Fibroblast of skin of right quadriceps (primary cell): Measurements from ENCODE around the gene TMPRSS13.

Experiments used
- DNase-seq: peaks from one replicate; pipeline ENCODE4 v3.0.0-alpha.2; 2013

The TMPRSS13 gene

DNA sequence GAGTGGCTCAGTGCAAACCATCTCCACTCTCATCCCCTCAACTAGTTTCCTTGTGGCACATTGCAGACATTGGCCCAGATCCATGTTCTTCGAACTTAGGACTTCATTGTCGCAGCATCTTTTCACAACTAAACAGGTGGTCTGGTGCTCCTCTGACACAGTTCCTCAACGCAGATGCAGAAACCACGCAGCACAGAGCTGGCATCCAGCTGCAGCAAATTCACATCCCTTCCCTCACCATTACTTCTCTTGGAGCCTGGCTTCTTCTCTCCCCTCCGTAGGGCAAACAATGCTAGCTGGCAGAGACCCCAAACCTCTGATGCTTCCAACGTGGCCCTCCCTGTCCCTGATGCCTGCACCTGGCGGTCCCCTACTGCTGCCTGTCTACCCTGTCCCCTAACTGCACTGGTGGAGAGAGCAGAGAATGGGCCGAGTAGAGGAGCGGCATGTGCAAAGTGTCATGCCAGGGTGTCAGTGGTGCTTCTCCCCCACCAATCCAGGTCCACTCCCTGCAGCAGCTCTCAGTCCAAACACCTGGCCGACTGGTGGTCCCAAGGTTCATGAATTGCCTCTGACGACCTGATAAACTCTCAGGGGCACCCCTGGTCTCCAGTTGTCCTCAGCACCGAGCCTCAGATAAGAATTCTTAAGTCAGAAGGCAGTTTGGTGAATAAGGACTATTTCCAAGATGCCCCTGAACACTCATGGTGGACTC is 18.1 kb downstream of the TMPRSS13 start:
- DNase-seq = no peak

DNA sequence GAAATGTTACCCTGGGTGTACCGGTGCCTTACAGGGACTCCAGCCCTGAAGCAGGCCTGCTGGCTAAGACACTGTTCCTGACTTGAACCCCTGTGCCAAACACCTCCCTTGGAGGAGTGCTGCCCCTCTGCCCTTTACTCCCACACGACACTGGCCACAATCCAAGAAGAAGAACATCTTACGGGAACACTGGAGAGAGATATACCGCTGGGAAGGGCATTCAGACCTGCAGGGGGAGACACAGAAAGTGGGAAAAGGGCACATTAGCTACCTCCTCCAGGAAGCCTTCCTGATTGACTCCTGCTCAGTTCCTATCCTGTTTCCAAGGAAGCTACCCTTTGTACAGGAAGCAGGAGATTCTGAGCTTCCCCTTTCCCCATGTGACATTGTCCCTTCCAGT is 18.7 kb downstream of the TMPRSS13 start:
- DNase-seq = no peak

DNA sequence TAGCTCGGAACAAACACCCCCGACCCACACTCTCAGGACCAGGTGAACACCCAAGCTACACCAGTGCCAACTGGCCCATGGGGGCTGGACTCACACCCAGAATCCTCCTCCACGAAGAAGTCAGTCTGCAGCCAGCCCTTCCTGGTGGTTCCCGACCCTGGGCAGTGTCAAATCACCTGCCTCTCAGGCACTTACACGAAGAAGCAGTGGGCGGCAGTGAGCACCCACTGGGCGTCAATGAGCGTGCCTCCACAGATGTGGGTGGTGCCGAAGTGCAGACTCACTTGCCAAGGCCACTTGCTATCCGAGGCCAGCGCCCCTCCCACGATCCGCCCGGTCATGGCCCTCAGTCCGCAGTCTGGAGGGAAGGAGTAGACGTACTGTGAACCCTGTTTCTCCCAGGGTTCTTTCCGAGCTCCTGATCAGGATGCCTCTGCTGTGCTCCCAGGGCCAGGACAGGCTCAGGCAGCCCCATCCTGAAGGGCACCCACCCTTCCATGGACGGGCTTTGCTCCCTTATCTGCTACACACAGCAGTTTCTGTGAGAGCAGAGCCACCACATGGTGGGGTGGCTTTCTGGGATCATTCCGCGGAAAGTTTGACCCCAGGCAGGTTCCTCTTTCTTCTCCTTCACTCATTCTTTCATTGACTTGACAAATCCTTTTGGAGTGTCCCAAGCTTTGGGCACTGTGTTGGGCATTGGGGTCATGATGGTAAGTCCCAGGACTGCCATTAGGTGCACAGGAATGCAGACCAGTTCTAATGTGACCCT is 19.4 kb downstream of the TMPRSS13 start:
- DNase-seq = no peak

DNA sequence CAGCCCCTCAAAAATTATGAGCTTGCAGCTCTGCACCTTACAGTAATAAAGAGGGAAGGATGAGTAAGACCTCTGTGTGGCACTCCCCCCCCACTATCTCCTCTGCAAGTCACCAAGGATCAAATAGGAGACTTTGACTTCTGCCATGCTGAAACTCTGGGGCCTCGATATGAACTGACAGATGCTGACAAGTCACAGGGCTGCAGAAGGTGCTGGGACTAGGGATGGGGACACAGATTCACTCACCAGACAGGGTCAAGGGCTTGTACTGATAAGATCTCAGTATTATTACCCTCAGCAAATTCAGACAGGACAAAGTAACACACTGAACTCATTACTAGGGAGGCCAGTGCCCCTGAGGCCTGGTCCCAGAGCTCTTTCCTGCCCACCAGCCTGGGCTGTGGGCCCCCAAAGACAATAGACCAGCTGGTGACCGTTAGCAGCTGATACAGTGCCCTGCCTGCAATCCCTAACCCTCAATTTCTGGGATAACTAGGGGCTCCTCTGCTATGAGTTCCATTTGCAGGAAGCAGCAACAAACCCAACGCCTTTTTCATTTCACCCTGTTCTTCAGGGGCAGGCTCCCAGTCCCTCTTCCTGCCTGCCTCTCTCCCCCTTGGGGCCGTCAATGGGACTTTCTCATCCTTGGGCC is 20.1 kb downstream of the TMPRSS13 start:
- DNase-seq = no peak

DNA sequence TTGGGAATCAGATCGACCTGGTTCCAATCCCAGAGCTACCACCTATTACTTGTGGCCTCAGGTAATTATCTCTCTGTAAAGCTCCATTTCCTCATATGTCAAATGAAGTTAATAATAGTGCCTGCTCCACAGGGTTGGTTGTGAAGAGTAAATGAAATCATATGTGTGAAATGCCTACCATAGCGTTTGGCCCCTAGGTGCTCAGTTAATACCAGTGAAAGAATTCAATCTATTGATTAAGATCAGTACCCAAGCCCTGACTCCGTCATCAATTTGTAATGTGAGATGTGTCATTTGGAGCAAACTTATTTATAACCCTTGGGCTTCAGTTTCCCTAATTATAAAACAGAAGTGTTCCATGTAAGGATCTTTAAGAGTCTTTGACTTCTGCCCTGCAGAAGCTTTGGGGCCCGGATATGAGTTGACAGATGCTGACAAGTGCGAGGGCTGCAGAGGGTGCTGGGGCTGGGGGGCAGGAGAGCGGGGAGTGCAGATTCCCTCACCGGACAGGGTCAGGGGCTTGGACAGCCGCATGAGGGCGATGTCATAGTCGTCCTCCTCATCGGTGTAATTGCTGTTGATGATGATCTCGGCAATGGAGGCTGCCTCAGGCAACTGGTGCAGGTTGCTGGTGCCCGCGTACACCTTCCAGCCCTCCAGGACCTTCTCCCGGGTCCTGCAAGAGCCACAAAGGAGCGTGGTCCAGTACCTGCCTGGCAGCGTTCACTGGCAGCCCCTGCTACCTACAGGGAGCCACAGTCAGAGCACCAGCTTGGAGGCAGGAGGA is 20.9 kb downstream of the TMPRSS13 start:
- DNase-seq = no peak

DNA sequence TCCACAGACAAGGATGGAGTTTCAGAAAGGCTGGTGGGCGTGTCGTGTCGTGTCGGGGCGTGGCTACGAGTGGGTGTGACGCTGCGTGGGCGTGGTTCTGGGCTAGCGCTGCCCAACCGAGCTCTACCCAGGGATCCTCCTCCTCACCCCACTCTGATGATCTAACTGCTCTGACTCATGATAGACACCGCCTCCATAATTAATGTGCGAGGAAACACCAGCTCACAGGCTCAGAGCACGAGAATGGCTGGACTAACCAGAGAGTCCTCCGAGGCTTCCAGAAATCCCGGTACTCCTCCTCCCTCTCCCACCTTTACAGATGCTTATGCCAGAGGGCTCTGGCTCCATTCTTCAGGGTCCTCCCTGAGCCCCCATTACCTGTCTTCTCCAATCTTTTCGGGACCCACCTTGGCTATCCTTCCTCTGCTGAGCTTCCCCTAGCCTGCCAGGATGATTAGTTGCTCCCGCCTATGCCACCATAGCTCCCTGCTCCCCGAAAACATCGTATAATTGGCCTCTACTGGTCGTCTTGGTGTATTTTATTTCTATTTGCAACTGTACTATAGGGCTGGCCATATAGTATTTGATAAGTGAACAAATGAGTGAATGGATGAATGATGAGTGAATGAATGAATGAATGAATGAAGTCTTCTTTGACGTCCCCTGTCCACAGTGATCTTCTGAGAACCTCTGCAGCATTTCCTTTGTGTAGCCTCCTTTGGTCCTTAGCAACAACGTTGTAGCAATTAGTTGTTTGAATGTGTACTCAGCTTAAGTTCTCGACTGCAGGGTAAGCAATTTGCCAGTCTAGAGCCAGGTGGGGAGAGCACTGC is 21.7 kb downstream of the TMPRSS13 start:
- peak; percentile 96 for DNase-seq

DNA sequence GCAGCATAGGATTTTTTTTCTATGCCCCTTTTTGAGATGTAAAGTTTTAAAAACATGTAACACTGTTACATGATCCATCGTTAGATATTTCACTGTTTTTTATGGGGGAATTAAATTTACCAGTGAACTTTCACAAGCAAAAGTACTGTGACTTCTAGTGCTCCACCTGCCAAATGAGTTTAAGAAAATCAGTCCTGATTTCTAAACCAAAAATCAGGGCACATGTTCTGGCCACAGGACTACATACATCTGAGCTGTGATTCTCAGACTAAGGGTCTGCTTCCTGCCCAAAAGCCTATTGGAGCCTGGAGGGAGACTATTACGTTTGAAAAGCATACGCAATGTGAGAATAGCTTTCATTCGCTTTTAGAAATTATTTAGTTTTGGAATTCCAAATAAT is 22.5 kb downstream of the TMPRSS13 start:
- no peak for DNase-seq

DNA sequence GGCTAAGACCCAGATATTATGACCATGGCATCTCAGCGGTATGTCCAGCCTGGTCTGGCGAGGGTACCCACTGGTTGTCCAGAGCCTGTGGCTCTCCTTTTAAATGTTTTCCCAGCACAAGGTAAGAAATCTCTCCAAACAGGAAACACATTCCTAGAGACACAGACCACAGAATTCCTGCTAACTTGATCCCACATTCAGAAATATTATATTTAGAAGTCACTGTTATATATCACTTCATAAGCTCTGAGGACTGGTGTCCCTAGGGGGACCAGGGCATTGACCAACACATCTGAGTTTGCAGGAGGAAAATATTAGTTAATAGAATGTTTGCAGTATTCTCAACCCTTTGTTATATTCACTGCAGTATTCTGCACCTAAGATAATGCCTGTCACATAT is 23.1 kb downstream of the TMPRSS13 start:
- peak; percentile 53 for DNase-seq

DNA sequence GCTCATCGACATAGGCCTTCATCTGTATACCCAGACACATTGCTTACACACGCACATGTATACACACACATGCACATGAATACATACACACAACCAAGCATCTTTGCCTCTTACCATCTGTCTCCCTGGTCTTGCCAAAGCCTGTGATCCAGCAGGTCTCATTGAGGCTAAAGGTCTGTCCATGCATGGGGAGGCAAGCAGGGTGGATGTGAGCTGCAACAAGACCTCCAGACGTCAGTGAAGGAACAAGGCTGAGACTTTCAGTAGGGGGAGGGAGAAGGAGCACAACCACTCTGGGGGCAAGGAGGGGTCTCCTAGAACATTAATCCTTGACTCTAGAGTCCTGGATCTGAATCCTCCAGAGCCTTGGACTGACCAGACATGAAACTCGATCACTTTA is 23.7 kb downstream of the TMPRSS13 start:
- DNase-seq = no peak

DNA sequence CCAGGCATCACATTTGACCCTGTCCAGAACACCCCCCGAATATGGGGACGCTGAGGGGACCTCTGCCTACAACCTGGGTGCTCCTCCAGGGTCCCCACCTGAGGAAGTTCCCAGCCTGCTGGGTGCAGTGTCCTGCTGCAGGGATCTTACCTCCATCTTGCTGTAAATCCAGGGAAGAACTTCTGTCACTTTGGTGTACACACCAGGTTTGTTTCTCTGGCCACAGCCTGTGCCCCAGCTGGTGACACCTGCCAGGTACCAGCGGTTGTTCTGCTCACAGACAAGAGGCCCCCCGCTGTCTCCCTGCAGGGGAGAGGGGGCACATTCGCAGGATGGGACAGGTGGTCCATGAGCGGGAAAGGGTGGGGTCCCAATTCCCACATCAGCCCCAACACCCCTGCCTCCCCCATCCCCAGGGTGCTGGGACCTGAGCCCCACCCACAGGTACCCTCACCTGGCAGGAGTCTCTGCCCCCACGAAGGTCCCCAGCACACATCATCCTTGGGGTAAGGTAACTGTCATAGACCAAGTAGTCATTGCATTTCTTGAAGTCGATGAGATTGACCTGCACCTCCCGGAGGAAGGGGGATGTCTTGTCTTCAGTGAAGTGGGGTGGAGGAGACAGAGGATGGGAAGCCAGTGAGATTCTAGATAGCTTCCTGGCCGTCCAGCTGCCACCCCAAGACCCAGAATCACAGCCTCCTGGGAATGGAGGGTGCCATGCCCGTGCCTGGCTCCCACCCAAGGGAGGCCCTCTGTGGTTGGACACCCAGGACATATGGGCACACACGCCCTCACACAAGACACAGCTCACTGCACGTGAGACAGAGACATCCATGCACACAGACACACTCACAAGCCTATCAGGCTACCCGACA is 25.5 kb downstream of the TMPRSS13 start:
- DNase-seq = no peak

DNA sequence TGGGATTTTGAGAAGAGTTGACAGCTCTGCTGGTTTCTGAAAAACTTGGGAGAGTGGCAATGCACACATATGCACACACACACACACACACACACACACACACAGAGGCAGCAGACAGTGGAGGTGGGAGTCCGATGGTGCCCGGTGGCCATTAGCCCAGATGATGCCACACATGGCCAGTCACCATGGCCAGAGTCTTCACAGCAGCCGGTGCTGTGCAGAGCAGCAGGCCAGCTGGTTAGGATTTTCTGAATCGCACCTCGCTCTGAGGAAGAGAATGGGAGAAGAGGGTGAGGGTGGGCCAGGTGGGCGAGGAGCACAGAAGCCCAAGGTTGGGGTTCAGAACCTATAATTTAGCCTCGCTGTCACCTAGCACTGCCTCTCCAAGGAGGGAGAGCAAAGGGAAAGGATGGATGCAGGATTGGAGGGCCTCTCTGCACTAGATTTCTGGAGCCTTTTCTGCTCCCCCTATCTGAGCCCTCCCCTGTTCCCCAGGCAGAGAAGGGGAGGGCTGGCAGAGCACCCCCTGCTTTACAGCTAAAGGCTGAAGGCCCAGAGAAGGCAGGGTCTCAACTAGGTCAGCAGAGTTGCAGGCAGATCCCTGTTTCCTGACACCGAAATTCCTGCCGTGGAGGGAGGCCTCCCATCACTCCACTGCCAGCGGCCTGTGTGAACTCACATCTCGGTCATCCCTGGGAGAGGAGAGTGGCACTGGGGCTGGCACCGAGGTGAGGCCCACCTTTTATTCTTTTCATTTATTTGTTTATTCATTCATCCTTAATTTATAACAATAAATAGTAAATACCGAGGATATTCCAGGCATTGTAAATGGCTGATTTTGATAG is 27.0 kb downstream of the TMPRSS13 start:
- no peak for DNase-seq

DNA sequence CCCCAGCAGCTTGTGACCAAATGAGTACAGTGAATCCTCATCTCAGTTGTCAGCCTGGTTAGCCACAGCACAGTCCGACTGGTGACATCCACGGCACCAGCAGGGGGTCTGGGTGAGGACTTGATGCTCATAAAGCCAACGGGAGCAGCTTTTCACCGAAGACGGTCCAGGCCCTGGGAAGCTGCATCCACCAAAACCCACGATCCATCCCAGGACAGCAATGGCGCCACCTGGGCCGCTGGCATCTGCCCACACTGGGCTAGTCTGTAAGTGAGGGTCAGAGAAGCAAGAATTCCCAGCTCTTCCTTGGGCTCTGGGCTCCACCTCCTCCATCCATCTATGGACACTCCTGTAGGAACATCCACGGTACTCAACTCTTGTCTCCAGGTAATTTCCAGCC is 27.6 kb downstream of the TMPRSS13 start:
- no peak for DNase-seq

DNA sequence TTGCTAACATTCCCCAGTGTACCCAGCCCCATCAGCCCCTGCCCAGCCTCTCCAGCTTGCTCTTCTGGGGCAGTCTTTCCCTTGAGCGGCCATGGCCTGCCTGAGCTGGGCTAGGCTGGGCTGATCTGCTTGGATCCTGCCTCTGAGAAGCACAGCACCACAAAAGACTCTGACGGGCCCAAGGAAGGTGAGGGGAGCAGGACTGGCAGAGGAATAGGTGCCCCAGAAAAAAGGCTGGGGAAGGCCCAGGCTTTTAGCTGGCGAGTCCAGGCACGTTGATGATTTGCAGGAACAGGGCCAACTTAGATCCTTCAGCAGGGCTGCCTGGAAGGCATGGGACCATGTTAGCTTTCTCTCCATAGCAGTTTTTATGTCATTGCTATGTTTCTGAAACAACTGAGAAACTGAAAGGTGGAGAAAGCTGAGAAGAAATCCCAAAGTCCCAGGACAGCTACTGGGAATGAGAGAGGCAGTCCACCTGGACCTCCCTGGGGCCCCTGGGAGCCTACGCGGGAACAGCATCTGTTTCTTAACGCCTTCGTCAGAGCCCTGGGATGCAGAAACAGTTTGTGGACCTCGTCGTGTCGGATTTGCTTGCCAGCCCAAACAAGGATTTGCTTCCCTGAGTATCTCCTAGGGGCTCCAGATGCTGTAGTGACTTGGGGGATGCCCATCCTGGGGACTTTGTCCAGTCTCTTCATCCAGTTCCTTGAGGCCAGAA is 28.3 kb downstream of the TMPRSS13 start:
- DNase-seq = no peak

DNA sequence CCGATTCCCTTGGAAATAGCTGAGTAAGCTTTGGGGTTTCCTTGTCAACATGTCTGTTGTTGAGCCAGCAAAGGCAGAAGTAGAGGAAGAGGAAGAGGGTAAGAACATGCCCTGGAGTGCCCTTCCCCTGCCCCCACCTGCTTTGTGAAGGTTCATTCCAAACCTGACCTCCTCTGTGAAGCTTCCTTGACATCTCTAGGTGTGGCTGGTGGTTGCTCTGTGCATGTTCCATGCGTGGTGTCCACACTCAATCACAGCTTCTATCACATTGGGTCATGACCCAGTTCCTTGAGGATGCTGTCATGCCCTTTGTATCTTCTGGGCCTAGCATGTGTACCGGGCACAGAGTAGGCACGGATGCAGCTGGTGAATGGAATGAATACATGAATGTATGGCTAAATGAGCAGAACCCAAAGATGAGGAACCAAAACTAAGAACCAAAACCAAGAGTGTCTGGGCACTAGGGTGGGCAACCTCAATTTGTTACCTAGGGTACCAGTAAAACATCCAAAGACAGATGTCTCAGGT is 29.0 kb downstream of the TMPRSS13 start:
- no peak for DNase-seq

DNA sequence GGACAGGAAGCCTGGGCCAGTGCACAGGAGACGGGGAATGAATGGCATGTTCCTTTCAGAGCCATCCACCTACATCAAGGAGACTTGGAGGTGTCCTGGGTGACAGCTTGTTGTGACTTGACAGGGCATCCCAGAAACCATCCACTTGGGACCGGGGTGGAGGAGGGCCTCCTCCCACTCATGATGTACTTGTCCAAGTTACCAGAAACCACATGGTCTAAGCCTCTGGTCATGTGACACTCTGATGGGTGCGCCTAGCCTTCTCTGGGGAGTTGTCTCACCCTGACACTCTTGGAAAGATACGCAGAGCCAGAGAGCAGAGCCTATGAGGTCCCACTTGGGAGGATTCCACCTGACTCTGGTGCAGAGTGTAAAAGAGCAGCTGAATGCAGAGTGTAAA is 31.1 kb downstream of the TMPRSS13 start:
- no peak for DNase-seq

DNA sequence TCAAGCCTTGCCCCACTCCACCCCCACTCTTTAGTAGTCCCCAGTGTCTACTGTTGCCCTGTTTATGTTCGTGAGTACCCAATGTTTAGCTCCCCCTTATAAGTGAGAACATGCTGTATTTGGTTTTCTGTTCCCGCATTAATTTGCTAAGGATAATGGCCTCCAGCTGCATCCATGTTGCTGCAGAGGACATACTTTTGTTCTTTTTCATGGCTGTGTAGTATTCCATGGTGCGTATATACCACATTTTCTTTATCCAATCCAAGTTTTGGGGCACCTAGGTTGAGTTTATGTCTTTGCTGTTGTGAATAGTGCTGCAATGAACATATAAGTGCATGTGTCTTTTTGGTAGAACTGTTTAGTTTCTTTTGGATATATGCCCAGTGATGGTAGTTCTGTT is 36.6 kb downstream of the TMPRSS13 start:
- no peak for DNase-seq

DNA sequence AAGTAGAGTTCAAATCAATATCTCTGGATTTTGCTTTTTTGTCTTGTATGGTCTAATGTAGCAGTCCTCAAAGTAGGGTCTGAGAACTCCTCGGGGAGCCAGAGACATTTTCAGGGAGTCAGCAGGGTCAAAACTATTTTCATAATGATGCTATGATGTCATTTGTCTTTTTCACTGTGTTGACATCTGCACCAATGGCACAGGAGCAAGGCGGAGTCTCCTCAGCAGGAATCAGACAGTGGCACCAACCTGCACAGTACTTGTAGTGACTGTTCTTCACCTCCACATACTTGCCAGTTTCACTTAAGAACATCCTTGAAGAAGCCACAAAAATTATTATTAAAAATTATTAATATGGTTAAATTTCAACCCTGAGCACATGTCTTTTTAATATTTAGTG is 37.8 kb downstream of the TMPRSS13 start:
- no peak for DNase-seq

DNA sequence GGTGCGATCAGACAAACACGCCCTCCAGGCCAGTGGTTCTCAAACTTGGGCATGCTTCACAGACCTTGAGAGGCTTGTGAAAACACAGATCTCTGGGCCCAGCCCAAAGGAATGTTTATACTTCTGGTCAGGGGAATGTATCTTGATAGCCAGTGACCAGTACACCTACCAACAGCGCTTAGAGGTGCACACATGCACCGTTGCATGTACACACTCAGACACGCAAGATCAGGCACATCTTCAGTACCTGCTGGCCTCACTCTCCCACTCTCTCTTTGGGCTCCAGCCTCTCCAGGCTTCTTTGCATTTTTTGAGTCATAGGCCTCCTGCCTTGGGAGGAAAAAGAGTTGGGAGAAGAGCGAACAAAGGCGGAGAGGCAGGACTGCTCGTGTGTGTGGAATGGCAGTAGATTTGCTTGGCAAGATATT is 41.0 kb downstream of the TMPRSS13 start:
- no peak for DNase-seq

DNA sequence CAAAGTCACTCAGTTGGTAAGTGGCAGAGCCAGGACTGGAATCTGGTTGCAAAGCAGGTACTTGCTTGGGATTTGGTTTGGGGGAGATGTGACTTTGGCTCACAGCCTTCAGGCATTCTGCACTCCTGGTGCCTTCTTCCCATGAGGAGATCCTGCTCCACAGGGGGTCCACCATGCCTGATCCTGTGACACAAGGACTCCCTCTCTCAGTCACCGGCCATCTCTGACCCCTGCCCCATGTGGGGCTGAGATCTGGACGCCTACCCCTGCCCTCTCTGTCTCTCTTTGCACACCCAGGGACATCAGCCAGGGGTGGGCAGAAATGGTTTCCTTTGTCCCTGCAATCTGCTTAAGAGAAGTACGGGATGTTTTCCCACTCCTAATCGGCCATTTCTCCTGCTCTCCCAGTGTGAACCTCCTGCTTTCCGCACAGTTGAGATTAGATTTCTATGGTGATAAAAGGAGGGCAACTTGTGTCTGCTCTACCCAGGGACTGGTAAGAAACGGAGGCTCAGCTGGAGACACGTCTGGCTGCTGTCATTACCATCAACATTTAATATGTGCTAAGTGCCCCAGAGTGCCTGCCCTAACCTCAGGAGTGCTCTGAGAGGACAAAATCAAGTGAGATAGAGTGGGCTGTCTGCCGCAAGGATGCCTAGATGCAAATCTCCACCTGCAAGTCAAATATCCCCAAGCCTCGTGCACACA is 41.6 kb downstream of the TMPRSS13 start:
- DNase-seq = no peak
